Activated CD4-positive, alpha-beta T cell treated with anti-CD3 and anti-CD28 coated beads for 48 hours (primary cell): Measurements from ENCODE around the gene TEK.
"Not testable (repeated sequence)": the region's sequence is repeated elsewhere in the genome, so short reads cannot be mapped to it uniquely, and the experiment has no call there.

Experiments
- DNase-seq: peaks from one replicate; pipeline ENCODE4 v3.0.0-alpha.2; 2020

The TEK gene

DNA sequence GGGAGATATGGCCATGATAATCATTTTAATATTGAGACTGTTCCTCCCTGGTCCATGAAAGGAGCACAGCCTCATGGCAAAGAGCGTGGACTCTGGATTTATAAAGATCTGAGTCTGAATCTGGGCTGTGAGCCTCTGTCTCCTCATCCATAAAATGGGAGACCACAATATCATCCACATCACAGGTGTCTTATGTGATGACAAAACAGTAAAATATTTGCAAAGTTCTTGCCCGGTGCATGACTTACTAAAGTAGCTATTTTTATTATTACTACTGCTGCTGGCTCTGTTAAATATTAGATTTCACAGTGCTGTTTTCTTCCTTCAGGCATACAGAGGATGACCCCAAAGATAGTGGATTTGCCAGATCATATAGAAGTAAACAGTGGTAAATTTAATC, 74.1 kb downstream of the TEK start:
- DNase-seq, result no peak

DNA sequence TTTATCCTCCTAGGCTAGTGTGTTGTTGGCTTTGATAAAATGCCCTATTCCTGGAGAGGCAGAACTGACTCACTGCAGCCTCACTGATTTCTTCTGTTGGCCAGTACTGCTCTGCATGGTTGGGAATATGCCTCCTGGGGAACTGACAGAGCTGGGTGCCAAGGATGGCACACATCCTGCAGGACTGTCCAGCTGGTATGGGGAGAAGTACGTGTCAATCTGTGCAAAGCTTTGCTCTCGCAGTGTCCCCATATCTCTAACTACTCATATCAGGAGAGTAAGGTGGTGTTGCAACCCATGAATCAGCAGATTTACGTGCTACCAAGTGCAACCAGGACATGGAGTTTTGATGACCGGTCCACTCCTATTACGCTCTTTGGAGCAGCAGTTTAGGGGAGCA, 74.7 kb downstream of the TEK start:
- no peak for DNase-seq

DNA sequence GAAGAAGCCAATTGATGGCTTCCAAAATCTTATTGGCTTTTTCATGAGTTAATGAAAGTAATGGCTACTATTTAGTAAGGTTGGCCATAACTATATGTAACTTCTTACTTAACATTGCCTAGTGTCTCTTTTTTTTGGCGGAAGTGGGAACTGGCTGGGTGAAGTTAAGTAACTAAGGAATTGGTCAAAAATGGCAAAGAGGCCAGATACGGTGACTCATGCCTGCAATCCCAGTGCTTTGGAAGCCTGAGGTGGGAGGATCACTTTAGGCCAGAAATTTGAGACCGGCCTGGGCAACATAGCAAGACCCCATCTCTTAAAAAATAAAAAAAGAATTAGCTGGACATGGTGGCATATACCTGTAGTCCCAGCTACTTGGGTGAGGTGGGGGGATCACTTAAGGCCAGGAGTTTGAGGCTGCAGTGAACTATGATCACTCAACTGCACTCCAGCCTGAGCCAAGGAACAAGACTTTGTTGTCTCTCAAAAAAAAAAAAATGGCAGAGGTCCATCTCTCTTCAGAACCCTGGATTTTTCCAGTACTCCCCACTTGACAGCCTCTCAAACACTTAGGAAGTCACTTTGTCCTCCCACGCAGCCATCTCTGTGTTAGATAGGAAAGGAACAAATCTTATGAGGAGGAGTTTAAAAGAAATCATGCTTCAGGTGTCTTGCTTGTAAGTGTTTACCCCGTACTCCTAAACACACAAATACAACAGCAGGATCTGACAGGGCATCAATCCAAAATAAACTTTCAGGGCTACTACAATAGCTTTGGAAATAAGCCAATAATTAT, 75.7 kb downstream of the TEK start:
- DNase-seq, result no peak

DNA sequence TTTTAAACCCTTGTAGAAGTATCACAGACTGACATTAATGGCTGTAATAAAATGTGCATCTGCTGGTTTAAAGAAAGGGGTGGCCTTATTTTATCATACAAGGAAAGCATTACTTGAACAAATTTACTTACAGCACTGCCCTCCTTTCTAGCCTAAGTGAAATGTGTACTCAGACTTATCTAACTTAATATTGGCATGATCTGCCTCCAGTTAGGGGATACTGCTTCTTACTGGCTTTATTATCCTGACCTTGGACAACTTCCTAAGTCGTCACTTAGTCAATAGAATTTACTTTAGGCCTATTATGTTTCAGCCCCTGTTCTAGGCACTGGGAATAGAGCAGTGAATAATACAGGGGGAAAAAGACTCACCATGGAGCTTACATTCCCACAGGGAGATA, 79.4 kb downstream of the TEK start:
- no peak for DNase-seq

DNA sequence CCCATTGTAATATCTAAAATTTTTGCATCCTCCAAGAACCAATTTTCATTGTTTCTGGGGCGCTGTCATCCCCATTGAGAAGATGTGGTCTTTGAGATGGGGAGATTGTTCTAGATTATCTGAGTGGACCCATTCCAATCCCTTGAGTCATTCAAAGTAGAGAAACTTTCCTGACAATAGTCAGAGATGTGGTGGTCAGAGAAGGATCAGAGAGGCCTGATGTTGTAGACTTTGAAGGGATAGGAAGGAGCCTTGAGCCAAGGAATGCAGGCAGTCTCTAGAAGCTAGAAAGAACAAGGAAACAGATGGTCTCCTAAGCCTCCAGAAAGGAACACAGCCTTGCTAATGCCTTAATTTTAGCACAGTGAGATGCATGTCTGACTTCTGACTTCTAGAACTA, 80.4 kb downstream of the TEK start:
- no peak for DNase-seq

DNA sequence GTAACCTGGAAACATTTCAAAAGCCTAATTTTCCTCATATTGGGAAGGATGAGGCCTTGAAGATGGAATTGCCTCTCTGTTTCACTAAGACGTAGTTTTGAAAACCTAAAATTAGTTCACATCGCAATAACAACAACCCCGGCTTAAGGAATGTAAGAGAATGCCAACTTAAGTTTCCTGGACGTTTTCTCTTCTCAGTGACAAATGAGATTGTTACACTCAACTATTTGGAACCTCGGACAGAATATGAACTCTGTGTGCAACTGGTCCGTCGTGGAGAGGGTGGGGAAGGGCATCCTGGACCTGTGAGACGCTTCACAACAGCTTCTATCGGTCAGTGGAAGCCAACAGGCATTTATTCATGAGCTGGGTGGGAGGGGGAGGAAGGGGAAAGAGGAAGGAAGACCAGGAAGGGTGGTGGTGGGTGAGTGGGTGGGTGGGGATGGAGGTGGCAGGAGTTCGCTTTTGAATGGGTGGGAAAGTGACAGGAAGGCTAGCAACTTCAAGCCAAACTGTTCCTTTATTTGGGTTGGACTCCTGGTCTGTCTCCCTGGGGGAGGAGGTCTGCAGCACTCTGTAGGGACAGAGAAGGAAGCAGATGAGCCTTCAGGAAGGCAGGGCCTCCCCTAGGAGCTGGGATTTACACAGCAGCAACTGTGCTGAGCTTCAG, 83.4 kb downstream of the TEK start:
- DNase-seq, result no peak

DNA sequence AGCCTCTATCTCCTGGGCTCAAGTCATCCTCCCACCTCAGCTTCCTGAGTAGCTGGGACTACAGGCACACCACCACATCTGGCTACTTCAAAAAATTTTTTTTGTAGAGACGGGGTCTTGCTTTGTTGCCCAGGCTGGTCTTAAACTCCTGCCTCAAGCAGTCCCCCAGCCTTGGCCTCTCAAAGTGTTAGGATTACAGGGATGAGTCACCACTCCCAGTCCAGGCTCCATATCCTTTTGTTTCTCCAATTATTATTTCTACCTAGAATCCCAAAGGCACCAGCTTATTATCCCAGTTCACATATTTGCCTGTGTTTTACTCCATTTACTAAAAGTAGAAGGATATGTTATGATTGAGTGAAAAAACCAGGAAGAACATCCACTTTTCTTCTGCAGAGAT, 84.9 kb downstream of the TEK start:
- DNase-seq, result no peak

DNA sequence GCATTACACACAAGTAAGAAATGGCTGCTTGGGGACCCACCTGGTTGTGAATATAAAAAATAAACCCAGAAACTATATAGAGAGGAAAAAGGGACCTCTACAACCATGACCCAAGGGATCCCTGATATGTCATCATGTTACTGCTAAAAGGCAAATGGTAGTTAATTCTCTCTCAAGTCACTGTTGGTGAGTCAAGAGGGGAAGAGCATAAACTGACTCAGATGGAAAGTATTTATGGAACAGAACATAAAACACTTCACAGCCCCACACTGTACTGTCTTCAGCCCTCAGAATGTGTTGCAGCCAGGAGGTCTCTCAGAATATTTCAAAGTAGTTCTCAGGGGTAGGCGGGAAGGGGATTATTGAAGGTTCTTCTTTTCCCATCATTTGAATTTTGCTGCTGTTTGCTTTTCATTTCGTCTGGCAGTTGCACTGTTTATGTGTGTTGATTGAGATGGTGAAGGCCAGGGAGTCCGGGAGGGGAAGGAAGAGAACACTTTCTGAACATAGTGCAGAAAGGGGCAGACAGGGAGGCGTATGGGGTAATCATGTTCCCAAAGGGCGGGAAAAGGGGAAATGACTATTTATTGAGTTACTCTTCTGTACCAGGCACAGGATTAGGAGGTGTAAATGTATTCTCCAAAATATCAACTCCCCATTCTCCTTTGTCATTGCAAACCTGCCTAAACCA, 85.5 kb downstream of the TEK start:
- DNase-seq, result no peak

DNA sequence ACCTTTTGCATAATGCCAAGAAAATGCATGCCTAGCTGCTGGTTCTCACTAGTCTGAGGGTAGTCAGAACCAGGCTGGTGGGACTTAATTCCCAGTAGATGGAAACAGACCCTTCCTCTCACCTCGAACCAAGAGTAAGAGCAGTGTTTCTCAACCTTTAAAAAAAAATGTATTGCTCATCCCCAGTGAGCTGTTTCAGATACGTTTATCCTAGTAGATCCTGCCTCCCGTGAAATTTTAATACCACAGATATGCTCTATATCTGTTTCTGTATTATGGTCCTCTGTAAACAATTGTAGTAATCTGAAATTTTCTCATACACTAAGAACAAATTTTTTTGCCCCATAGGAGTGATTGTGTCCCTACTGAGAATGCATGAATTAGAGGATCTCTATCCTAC, 86.2 kb downstream of the TEK start:
- no peak for DNase-seq

DNA sequence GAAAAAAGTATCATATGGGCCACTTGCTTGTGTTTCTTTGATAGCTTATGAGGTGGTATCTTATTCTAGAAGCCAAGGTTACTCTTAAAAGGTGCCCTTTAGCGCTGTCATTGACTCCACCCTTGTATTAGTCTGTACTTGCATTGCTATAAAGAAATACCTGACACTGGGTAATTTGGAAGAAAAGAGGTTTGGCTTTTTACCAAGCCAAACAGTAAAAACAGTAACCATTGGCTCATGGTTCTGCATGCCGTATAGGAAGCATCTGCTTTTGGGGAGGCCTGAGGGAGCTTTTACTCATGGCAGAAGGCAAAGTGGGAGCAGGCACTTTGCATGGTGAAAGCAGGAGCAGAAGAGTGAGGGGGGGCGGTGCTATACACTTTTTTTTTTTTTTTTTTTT, 87.4 kb downstream of the TEK start:
- DNase-seq, result no peak

DNA sequence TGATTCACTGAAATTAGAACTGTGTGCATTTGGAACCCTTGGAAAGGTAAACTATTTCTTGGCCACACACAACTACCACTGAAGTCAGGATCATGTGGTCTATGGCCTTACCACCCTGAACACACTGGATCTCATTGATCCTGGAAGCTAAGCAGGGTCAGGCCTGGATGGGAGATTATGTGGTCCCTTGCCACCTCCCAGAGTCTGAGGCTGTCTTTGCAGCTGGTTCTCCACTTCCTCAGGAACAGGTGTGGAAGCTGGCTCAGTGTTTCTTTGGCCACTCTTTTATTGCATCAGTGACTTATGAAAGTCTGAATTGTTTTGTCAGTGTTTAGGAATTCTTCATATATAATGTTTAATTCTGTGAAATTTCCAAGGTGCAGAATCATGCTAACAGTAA, 89.2 kb downstream of the TEK start:
- no peak for DNase-seq

DNA sequence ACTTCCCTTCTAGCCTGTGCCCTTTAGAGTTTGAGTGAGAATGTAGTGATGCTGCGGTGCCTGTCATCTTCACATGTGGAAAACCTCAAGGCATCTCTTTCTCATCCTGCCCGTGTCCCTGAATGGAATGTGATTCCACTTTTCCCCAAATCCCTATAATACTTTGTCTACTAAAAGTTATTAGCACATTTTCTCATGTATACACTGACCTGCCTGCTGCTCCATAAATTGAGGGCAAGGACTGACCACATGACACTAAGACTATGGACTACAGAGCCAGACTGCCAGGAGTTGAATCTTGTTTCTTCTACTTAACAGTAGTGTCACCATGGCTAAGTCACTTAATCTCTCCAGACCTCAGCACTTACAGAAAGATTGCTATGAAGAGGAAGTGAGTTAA, 93.0 kb downstream of the TEK start:
- DNase-seq, result no peak

DNA sequence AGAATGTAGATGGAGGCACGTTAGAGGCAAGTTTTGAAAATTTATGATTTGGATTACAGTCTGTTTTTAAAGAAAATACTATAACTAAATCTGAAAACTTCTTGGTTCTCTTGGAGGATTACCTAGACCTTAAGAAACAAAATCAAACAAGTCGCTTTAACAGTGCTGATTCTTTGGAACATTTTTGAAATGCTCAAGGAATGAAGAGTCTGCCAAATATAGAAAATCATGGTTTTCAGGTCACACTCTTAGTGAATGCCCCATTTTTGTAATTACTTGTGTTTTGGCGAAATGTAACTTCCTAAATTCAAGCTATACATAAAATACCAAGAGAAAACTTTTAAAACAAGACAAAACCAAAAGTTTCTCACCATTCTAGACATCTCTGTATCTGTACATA, 94.8 kb downstream of the TEK start:
- DNase-seq, result no peak

DNA sequence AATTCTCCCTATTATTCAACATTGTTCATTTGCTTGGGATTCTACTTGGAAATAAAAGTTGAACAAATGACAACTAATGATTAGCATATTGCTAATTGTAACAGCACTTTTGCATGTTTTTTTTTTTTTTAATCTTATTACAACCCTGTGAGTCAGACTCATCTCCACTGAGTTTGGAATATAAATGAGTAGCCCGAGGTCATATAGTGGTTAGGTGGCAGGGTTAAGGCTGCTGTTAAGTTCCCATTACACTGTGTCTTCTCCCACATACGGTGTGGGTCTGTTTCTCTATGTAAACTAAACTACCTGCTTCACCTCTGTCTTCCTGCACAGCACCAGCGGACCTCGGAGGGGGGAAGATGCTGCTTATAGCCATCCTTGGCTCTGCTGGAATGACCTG, 95.6 kb downstream of the TEK start:
- DNase-seq, result no peak

DNA sequence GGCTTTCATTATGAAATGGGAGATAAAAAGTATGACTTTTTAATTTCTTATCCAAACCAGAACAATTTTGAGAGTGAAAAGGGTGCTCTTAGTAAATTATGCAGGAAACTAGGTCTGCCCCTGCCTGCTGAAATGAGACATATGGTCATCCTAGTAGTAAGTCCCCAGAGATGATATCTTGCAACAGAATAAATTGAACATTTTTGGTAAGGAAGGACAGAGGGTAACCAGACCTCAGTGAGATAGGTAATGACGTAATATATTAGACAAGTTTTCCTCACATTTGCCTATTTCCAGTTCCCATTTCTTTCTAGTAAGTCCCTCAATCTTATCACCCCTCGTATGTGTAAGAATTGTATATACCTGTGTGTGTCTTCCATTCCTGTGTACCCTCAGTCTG, 96.2 kb downstream of the TEK start:
- no peak for DNase-seq

DNA sequence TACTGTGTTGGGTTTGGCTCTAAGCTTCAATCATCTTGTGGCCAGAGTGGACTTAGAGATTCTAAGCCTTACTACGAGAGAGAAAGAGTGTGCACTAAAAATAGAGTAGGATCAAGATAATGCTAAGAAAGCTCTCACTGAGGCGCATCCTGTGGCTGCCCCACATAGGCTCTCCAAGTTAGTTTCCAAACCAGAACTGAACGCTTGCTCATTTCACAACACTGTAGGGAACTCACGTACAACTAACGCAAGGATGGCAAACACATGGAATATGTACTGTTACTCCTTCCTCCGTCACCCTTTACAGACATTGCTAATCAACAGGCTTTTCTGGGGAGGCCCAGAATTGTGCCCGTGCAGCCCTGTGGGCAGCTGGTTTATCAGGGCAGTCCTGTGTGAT, 97.0 kb downstream of the TEK start:
- no peak for DNase-seq

DNA sequence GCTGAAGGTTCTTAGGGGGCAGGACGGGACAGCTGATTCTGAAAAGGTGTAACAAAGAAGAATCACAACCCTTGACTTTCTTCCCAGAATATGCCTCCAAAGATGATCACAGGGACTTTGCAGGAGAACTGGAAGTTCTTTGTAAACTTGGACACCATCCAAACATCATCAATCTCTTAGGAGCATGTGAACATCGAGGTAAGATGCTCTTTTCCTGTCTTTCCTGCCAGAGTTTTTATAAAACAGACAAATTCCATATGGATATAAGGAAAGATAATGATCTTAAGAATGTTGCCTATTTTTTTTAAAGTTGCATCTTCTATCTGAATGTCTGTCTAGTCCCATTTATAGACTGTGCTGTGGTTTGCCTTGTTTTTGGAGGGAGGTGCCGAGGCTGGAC, 100.0 kb downstream of the TEK start:
- no peak for DNase-seq

DNA sequence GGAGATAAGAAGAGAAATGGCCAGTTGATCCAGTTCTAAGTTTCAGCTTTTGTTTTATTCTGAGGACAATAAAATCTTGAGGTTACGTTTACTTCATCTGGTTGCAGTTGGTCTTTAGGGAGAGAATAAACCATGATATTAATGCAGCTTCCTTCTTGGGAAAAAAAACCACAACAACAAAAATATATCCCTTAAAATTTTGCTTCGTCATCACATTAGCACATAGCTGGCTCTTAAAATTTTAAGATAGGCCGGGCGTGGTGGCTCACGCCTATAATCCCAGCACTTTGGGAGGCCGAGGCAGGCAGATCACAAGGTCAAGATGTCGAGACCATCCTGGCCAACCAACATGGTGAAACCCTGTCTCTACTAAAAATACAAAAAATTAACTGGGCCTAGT, 101.6 kb downstream of the TEK start:
- DNase-seq, result no peak

DNA sequence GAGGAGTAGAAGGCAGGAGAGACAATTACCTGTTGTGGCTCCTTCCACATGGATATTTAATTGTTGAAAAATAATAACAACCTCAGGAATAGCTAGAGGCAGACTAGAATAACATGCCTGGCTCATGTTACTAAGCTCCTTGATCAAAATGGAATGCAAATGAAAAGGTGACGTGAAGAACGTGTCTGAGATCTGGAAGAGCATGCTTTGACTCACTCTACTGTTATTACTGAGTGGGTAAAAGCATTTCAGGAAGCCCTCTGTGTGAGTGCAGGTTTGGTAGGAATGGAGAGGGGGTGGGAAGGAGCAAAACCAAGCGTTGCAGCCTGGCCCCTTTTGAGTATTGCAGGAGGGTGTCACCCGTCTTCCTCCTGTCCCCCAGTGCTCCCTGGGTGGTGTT, 103.2 kb downstream of the TEK start:
- no peak for DNase-seq

DNA sequence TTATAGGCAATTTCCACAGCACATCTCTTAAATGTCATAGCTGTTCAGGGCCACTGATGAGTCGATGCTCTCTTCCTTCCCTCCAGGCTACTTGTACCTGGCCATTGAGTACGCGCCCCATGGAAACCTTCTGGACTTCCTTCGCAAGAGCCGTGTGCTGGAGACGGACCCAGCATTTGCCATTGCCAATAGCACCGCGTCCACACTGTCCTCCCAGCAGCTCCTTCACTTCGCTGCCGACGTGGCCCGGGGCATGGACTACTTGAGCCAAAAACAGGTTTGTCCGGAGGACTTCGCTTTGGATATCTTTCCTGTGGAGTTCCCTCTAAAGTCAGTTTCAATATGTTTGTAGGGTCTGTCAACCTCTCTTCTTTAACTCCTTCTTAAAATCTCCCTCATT, 103.6 kb downstream of the TEK start:
- DNase-seq, result no peak

DNA sequence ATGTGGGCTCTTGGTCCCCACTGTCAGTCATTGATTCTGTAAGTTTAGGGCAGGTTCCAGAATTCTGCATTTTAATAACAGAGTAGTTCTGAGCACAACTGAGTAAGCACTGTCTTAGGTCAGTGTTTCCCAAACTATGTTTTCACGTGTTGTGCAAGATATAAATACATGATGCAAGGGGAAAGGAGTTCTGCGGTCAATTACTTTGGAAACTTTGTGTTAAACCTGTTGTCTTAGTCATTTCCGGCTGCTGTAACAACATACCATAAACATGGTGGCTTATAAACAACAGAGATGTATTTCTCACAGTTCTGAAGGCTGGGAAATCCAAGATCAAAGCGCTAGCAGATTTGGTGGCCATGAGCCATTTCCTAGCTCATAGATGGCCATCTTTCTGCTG, 118.2 kb downstream of the TEK start:
- no peak for DNase-seq

DNA sequence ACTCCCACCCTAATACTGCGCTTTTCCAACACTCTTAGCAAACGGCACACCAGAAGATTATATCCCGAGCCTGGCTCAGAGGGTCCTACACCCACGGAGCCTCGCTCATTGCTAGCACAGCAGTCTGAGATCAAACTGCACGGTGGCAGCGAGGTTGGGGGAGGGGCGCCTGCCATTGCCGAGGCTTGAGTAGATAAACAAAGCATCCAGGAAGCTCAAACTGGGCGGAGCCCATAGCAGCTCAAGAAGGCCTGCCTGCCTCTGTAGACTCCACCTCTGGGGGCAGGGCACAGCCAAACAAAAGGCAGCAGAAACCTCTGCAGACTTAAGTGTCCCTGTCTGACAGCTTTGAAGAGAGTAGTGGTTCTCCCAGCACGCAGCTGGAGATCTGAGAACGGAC, 130.6 kb downstream of the TEK start:
- not testable (repeated sequence) for DNase-seq

DNA sequence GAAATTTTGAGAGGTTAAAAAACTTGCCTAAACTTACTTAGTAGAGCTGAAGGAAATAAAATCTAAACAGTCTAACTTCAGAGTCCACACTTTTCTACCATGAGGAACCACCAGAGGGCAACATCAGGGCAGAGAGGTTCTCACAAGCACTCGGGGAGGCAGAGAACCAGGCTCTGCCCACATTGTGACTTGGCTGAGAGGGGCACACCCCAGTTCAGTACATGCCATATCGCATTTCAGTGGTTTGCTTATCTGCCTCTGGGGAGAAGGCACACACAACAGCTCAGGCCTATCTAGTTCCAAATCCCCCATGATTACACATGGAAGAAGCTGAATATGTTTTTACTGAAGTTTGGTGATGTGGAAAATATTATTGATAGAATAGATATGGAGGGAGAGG, 138.7 kb downstream of the TEK start:
- DNase-seq, result peak; percentile 16

DNA sequence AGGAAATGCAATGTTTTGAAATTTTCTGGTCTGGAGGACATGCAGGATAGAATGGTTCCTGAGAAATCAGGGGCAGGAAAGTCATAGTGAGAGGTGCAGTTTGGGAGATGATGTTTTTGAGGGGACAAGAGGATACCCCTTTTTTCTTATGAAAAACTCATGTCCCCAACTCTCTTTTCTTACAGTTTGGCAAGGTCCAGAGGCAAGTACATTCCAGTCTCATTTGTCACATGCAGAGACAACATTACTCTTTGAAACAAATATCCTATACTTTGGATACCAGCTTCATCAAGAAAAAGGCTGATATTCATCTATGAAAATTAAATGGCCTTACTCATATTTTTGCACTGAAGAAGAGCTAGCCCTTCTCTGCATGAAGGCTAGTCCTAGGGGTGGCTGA, 139.7 kb downstream of the TEK start:
- no peak for DNase-seq
